Thyroid gland (tissue), 4 donors: ENCODE results near the gene RWDD1. TPM values are rescaled to one million over a fixed set of nuclear protein-coding genes. Genes with fewer than 3 reads are reported as not detected.

Experiments
- DNase-seq, 2 donors: peaks; one replicate each; pipeline ENCODE4 v3.0.0-alpha.2; 2019
- H3K27ac ChIP-seq, 3 donors: fragments of 200-600 bp; sonication (generic); 1 replicate in 2 of 3; 2 replicates in 1 of 3; pipeline ENCODE4 v1.5.1; 2016 to 2019; ENCODE audit warnings: mild to moderate bottlenecking in 1 of 3, moderate library complexity in 1 of 3
- H3K27me3 ChIP-seq: fragments of 200-600 bp; sonication (generic); one replicate; pipeline ENCODE4 v1.5.1; 2019
- H3K36me3 ChIP-seq, 2 donors: fragments of 200-600 bp; sonication (generic); one replicate each; pipeline ENCODE4 v1.5.1; 2016 to 2019
- H3K4me1 ChIP-seq, 2 donors: fragments of 200-600 bp; sonication (generic); one replicate each; pipeline ENCODE4 v1.5.1; 2017 to 2019
- H3K4me3 ChIP-seq, 3 donors: fragments of 200-600 bp; sonication (generic); replicated peaks in 1 of 3; 1 replicate in 2 of 3; 2 replicates in 1 of 3; pipeline ENCODE4 v1.5.1; 2016; ENCODE audit warnings: mild to moderate bottlenecking in 1 of 3
- H3K9me3 ChIP-seq: fragments of 200-600 bp; sonication (generic); one replicate; pipeline ENCODE4 v1.5.1; 2017
- POLR2A ChIP-seq, 2 donors: fragments of 450-650 bp; IDR thresholded peaks; one replicate each; pipeline ENCODE4 v1.6.1; 2017; ENCODE audit warnings: antibody characterized with exemption in 2 of 2, mild to moderate bottlenecking in 2 of 2, moderate library complexity in 1 of 2
- WGBS, 2 donors: methylation state at CpG; one replicate each; pipeline ENCODE4 v1.1.5; 2017; 5-methylcytosine and 5-hydroxymethylcytosine counted together
- intact Hi-C: fragments of 100-400 bp; cut with DNase I; formaldehyde crosslinking; loops from one replicate; pipeline ENCODE4 v1.15.1; 2023
- total RNA-seq, 4 donors: library from RNA; depleted of rRNA; stranded (reverse); fragments of >200 nt; gene quantifications; one replicate each; pipeline ENCODE4 v1.2.3, GENCODE V29; 2016
- TF ChIP-seq, protein P1 (sequence below), 6 experiments: fragments of 200-600 bp in 3 of 6; fragments of 450-650 bp in 3 of 6; sonication (generic) in 3 of 6; IDR thresholded peaks; one replicate each; pipeline ENCODE4 v1.5.1; 2016 to 2019; ENCODE audit warnings: antibody characterized with exemption in 6 of 6, mild to moderate bottlenecking in 2 of 6, inconsistent platforms in 1 of 6, moderate library complexity in 1 of 6

Gene RWDD1
- total RNA-seq, 4 donors from 2014 or later, result 42.0 to 71.2 (median 48.5) TPM

GRCh38 chr6:116529466-116530290 is 41.6 kb upstream of the RWDD1 start:
- H3K36me3 ChIP-seq, result no peaks in the 10 kb centered on the region
- 82 to 88% methylated on average over 3 of the region's 3 CpGs for whole genome bisulfite sequencing, 2 donors
- H3K4me3 ChIP-seq, result no peak overlapping the region
- intact Hi-C loops, result loop anchor here (10.0 kb wide), 1 partner anchor 235 kb away; no protein-coding TSS in a partner anchor
- H3K4me1 ChIP-seq, result peaks cover 0 to 5% of the 10 kb centered on the region in 2 donors
- no peaks in the 10 kb centered on the region for H3K9me3 ChIP-seq
- no peaks in the 10 kb centered on the region for H3K27me3 ChIP-seq
- TF ChIP-seq, protein P1, sequence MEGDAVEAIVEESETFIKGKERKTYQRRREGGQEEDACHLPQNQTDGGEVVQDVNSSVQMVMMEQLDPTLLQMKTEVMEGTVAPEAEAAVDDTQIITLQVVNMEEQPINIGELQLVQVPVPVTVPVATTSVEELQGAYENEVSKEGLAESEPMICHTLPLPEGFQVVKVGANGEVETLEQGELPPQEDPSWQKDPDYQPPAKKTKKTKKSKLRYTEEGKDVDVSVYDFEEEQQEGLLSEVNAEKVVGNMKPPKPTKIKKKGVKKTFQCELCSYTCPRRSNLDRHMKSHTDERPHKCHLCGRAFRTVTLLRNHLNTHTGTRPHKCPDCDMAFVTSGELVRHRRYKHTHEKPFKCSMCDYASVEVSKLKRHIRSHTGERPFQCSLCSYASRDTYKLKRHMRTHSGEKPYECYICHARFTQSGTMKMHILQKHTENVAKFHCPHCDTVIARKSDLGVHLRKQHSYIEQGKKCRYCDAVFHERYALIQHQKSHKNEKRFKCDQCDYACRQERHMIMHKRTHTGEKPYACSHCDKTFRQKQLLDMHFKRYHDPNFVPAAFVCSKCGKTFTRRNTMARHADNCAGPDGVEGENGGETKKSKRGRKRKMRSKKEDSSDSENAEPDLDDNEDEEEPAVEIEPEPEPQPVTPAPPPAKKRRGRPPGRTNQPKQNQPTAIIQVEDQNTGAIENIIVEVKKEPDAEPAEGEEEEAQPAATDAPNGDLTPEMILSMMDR (IDR thresholded peaks at IDR 0.05), result no peak
- TF ChIP-seq POLR2A (IDR thresholded peaks at IDR 0.05), result no peak
- no peak overlapping the region for H3K27ac ChIP-seq
- DNase-seq, result no peak

- Histone ChIP-seq H3K4me3 (no peak overlapping the region), H3K27me3 (no peaks in the 10 kb centered on the region), H3K9me3 (no peaks in the 10 kb centered on the region), H3K36me3 (no peaks in the 10 kb centered on the region), H3K4me1 (peaks cover 0 to 5% of the 10 kb centered on the region in 2 donors), H3K27ac (no peak overlapping the region)
- 73 to 83% methylated on average over 2 of the region's 2 CpGs for WGBS, 2 donors
- DNase-seq, result no peak
- TF ChIP-seq, protein P1 (IDR thresholded peaks at IDR 0.05), result no peak
- TF ChIP-seq POLR2A (IDR thresholded peaks at IDR 0.05), result no peak
- intact Hi-C loops, result loop anchor here (10.0 kb wide), 1 partner anchor 236 kb away; no protein-coding TSS in a partner anchor
Observed at GRCh38 chr6:116530436-116530835, 40.9 kb upstream of the RWDD1 start.

GRCh38 chr6:116531675-116532570 is 39.4 kb upstream of the RWDD1 start:
- Histone ChIP-seq H3K27me3 (no peaks in the 10 kb centered on the region), H3K27ac (no peak overlapping the region), H3K4me3 (no peak overlapping the region), H3K4me1 (peaks cover 0 to 8% of the 10 kb centered on the region in 2 donors), H3K9me3 (no peaks in the 10 kb centered on the region), H3K36me3 (no peaks in the 10 kb centered on the region)
- TF ChIP-seq POLR2A (IDR thresholded peaks at IDR 0.05), result no peak
- TF ChIP-seq, protein P1 (IDR thresholded peaks at IDR 0.05), result peak in 4 of 6 experiments; percentile 33 to 49 (median 45)
- intact Hi-C loops, result loop anchor here (10.0 kb wide), 1 partner anchor 237 kb away; no protein-coding TSS in a partner anchor
- 86 to 89% methylated on average over 12 of the region's 12 CpGs for WGBS, 2 donors
- DNase-seq, result peak; percentile 10 to 21

- no peak for DNase-seq
- TF ChIP-seq, protein P1 (IDR thresholded peaks at IDR 0.05), result peak in 1 of 6 experiments; percentile 10
- TF ChIP-seq POLR2A (IDR thresholded peaks at IDR 0.05), result no peak
- H3K36me3 ChIP-seq, result no peaks in the 10 kb centered on the region
Observed at GRCh38 chr6:116533233-116533957, 37.9 kb upstream of the RWDD1 start.

More at GRCh38 chr6:116533233-116533957, 37.9 kb upstream of the RWDD1 start:
- intact Hi-C loops, result loop anchor here (10.0 kb wide), 1 partner anchor 239 kb away; no protein-coding TSS in a partner anchor
- 45 to 46% methylated on average over 9 of the region's 9 CpGs for WGBS, 2 donors
- no peak overlapping the region for H3K4me3 ChIP-seq
- H3K4me1 ChIP-seq, result peaks cover 0 to 8% of the 10 kb centered on the region in 2 donors
- H3K27ac ChIP-seq, result no peak overlapping the region
- no peaks in the 10 kb centered on the region for H3K9me3 ChIP-seq
- no peaks in the 10 kb centered on the region for H3K27me3 ChIP-seq
